Measurements from ENCODE around the gene G6PD. TPM values are rescaled to one million over a fixed set of nuclear protein-coding genes. Genes with fewer than 3 reads are reported as not detected.
"Not testable (repeated sequence)": the region's sequence is repeated elsewhere in the genome, so short reads cannot be mapped to it uniquely, and the experiment has no call there.

Gene G6PD
- total and polyA plus RNA-seq, 2 of the 8 experiments (the other 6 are each of a cell fraction or from before 2014, with no cell fraction given): 47.3 to 55.1 TPM

DNA sequence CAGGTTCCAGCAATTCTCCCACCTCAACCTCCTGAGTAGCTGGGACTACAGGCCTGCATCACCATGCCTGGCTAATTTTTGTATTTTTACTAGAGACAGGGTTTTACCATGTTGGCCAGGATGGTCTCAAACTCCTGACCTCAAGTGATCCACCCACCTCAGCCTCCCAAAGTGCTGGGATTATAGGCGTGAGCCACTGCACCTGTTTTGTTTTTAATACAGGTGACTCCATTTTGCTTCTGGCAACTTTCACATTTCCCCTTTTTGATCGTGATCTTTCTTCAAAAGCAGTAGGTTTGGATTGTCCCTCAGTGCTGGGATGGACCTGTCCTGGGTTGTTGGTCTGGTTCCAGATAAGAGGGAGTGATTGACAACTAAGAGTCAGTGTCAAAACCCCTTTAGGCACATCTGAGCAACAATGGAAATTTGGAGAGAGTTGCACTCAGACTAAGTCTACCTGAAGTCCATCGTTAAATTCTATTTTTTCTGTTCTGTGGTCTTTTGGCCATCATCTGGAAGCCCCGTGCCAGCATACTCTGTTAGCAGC is 50.0 kb downstream of the G6PD start:
- H2BK12ac ChIP-seq (ENCODE audit: low read depth, low read length); H3K9ac ChIP-seq (replicated peaks in 1 of 4; ENCODE audit: extremely low read depth in 1 of 4, low read depth in 3 of 4, low read length in 3 of 4); H3K56ac ChIP-seq (replicated peaks; ENCODE audit: insufficient read length, low read depth, low read length); H2BK20ac ChIP-seq (ENCODE audit: low read length); H3K23ac ChIP-seq (ENCODE audit: insufficient read length); H4K20me1 ChIP-seq (replicated peaks in 1 of 2; ENCODE audit: control insufficient read depth in 1 of 2, insufficient read depth in 2 of 2, low read length in 2 of 2); POLR2A ChIA-PET (ENCODE audit: partially characterized antibody); H2BK15ac ChIP-seq (ENCODE audit: low read length); H3K23me2 ChIP-seq (ENCODE audit: low read depth, low read length); H3K4me3 ChIP-seq (ENCODE audit: extremely low read depth in 1 of 4, insufficient read depth in 2 of 4, low read depth in 3 of 4, low read length in 4 of 4); H4K91ac ChIP-seq (replicated peaks; ENCODE audit: insufficient read length, low read length); H3K4me1 ChIP-seq (replicated peaks in 1 of 4; ENCODE audit: control insufficient read depth in 3 of 4, insufficient read depth in 4 of 4, low read length in 3 of 4); H4K8ac ChIP-seq (ENCODE audit: extremely low read depth, insufficient read depth, low read length); H3K79me1 ChIP-seq (ENCODE audit: low read depth, low read length); FAIRE-seq; H3K18ac ChIP-seq (ENCODE audit: extremely low read depth, low read length); H3K27me3 ChIP-seq (replicated peaks in 1 of 4; ENCODE audit: control insufficient read depth in 3 of 4, extremely low read depth in 1 of 4, insufficient read depth in 3 of 4, low read length in 3 of 4); H3K4ac ChIP-seq (replicated peaks; ENCODE audit: insufficient read length, low read depth, low read length); H3K27ac ChIP-seq (ENCODE audit: low read depth, low read length); H2AK5ac ChIP-seq (ENCODE audit: low read depth, low read length); H2AFZ ChIP-seq (ENCODE audit: low read length); H3K9me3 ChIP-seq (ENCODE audit: insufficient read depth in 2 of 2, low read depth in 1 of 2, low read length in 1 of 2); H2BK5ac ChIP-seq (ENCODE audit: low read depth, low read length); DNase-seq (ENCODE audit: low read depth in 1 of 2, low spot score in 2 of 2); H3K36me3 ChIP-seq (ENCODE audit: control insufficient read depth in 2 of 4, insufficient read depth in 4 of 4, low read length in 3 of 4); H3K4me2 ChIP-seq (ENCODE audit: insufficient read depth in 1 of 2, low read depth in 2 of 2, low read length in 2 of 2); H2BK120ac ChIP-seq (replicated peaks; ENCODE audit: low read depth, low read length); CTCF ChIA-PET (ENCODE audit: partially characterized antibody); H4K5ac ChIP-seq (ENCODE audit: insufficient read length, low read depth, low read length); H3K79me2 ChIP-seq (ENCODE audit: control insufficient read depth in 1 of 2, insufficient read depth in 2 of 2, low read length in 2 of 2); H3K14ac ChIP-seq (ENCODE audit: insufficient read length): not testable (repeated sequence)
- 81% methylated on average over 3 of the region's 4 CpGs; no CpG with 5 or more reads in 1 of the 2 experiments for WGBS, 2 experiments (ENCODE audit: extremely low coverage in 1 of 2, insufficient coverage in 1 of 2, insufficient read length in 1 of 2, insufficient replicate concordance in 2 of 2, low coverage in 1 of 2, low lambda C conversion rate in 2 of 2, missing lambda C conversion rate in 1 of 2)

Measured in H1 (cell line).